Neuronal stem cell (in vitro differentiated cells): Measurements from ENCODE around the gene KEAP1.

ENCODE experiments used
- DNase-seq: peaks from one replicate; pipeline ENCODE4 v3.0.0-alpha.2; 2013; ENCODE audit warnings: low spot score
- H2AFZ ChIP-seq: one replicate; pipeline ENCODE4 v1.6.1; 2013; ENCODE audit warnings: mild to moderate bottlenecking, low read length, inconsistent platforms
- H2AK5ac ChIP-seq: 2 replicates; pipeline ENCODE4 v1.6.1; 2013; ENCODE audit warnings: low read depth, mild to moderate bottlenecking, inconsistent platforms, low read length, moderate library complexity, mixed read lengths
- H2BK120ac ChIP-seq: 2 replicates; pipeline ENCODE4 v1.6.1; 2013; ENCODE audit warnings: low read depth, mild to moderate bottlenecking, inconsistent platforms, low read length, moderate library complexity, mixed read lengths
- H2BK12ac ChIP-seq: one replicate; pipeline ENCODE4 v1.6.1; 2013; ENCODE audit warnings: low read length, inconsistent platforms
- H2BK15ac ChIP-seq: 2 replicates; pipeline ENCODE4 v1.6.1; 2013; ENCODE audit warnings: mild to moderate bottlenecking, low read length, inconsistent platforms, mixed read lengths
- H2BK5ac ChIP-seq: one replicate; pipeline ENCODE4 v1.6.1; 2013; ENCODE audit warnings: inconsistent platforms, mild to moderate bottlenecking, low read length, moderate library complexity
- H3K14ac ChIP-seq: one replicate; pipeline ENCODE4 v1.6.1; 2013; ENCODE audit warnings: low read length, inconsistent platforms
- H3K18ac ChIP-seq: 2 replicates; pipeline ENCODE4 v1.6.1; 2013; ENCODE audit warnings: low read length, inconsistent platforms
- H3K23ac ChIP-seq: 2 replicates; pipeline ENCODE4 v1.6.1; 2013; ENCODE audit warnings: low read depth, mild to moderate bottlenecking, mixed read lengths, low read length, inconsistent platforms; ENCODE audit not compliant: poor library complexity
- H3K27ac ChIP-seq: replicated peaks from 3 replicates; pipeline ENCODE4 v1.5.1; 2013; ENCODE audit warnings: low read length, inconsistent platforms
- H3K27me3 ChIP-seq, 3 experiments: 2 replicates each; pipeline ENCODE4 v1.6.1; 2013; ENCODE audit warnings: low read length in 3 of 3, mild to moderate bottlenecking in 2 of 3, inconsistent platforms in 1 of 3, low read depth in 1 of 3, mixed read lengths in 1 of 3, moderate library complexity in 1 of 3; ENCODE audit not compliant: control insufficient read depth in 3 of 3, insufficient read depth in 3 of 3
- H3K36me3 ChIP-seq, 2 donors: replicated peaks in 1 of 2; 2 replicates each; pipeline ENCODE4 v1.6.1; 2013; ENCODE audit warnings: low read length in 2 of 2; ENCODE audit not compliant: control insufficient read depth in 2 of 2, insufficient read depth in 2 of 2
- H3K4ac ChIP-seq: 2 replicates; pipeline ENCODE4 v1.6.1; 2013; ENCODE audit warnings: inconsistent platforms, mild to moderate bottlenecking, low read length, moderate library complexity
- H3K4me1 ChIP-seq, 2 donors: 1 replicate in 1 of 2; 2 replicates in 1 of 2; pipeline ENCODE4 v1.6.1; 2013; ENCODE audit warnings: low read length in 2 of 2, low read depth in 1 of 2; ENCODE audit not compliant: control insufficient read depth in 2 of 2, insufficient read depth in 1 of 2
- H3K4me2 ChIP-seq: one replicate; pipeline ENCODE4 v1.6.1; 2013; ENCODE audit warnings: mild to moderate bottlenecking, low read length, inconsistent platforms; ENCODE audit not compliant: insufficient read depth, poor library complexity, severe bottlenecking
- H3K4me3 ChIP-seq, 2 donors: 2 replicates each; pipeline ENCODE4 v1.5.1; 2013; ENCODE audit warnings: low read length in 2 of 2, mild to moderate bottlenecking in 2 of 2, inconsistent platforms in 1 of 2, moderate library complexity in 1 of 2
- H3K79me1 ChIP-seq: one replicate; pipeline ENCODE4 v1.6.1; 2013; ENCODE audit warnings: low read depth, mild to moderate bottlenecking, inconsistent platforms, low read length, moderate library complexity
- H3K9ac ChIP-seq: one replicate; pipeline ENCODE4 v1.6.1; 2013; ENCODE audit warnings: mild to moderate bottlenecking, low read depth, low read length, inconsistent platforms; ENCODE audit not compliant: poor library complexity
- H3K9me3 ChIP-seq, 2 donors: replicated peaks in 1 of 2; 2 replicates each; pipeline versions ENCODE3 to v1.6.1; 2013; ENCODE audit warnings: low read length in 2 of 2, mild to moderate bottlenecking in 2 of 2, inconsistent platforms in 1 of 2, low read depth in 1 of 2, mixed read lengths in 1 of 2, moderate library complexity in 1 of 2; ENCODE audit not compliant: control insufficient read depth in 2 of 2, insufficient read depth in 1 of 2
- H4K8ac ChIP-seq: one replicate; pipeline ENCODE4 v1.6.1; 2013; ENCODE audit warnings: low read depth, mild to moderate bottlenecking, inconsistent platforms, low read length, moderate library complexity
- H4K91ac ChIP-seq: one replicate; pipeline ENCODE4 v1.6.1; 2013; ENCODE audit warnings: low read length, low read depth, mild to moderate bottlenecking, inconsistent platforms; ENCODE audit not compliant: poor library complexity
- WGBS, 2 donors: extraction: QIAGEN DNeasy Blood & Tissue Kit; methylation state at CpG; one replicate each; pipeline ENCODE4 v1.1.7; 2013; ENCODE audit warnings: missing lambda C conversion rate in 2 of 2, mixed read lengths in 1 of 2; ENCODE audit not compliant: insufficient read length in 2 of 2, insufficient replicate concordance in 1 of 2; ENCODE audit errors: extremely low coverage in 2 of 2; 5-methylcytosine and 5-hydroxymethylcytosine counted together

The KEAP1 gene

DNA sequence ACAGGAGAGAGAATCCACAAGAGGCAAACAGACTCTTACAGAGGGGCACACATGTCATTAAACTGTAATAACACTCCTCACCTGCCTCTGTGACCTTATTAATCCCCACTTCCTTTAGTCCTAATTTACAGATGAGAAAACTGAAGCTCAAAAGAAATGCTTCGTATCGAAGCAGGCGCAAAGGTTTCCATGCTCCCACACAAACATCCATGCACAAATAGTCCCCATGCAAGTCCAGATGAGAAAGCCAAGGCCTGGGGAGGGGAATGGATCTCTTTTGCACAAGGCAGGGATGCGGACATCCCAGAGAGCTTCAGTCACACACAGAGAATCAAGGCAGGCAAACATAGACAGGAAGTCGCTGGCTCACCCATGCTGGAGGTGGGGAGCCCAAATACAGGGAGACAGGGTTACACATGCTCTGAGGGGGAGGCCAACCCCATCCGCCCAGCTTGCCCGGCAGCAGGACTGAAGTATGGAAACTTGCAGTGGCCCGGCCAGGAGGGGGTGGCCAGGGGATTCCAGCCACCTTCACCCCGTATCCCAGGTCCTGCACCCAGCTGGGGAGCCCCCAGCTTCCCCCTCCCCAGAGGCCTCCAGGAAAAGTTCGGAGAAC lies 13.6 kb upstream of the KEAP1 start:
- peak overlapping the region; percentile 52 for H2AFZ ChIP-seq
- H3K9me3 ChIP-seq, result peaks cover 0 to 3% of the 10 kb centered on the region in 2 donors
- peak overlapping the region; percentile 75 for H3K9ac ChIP-seq
- WGBS, 2 donors, result no CpG with 5 or more reads among the region's 10 CpGs
- peaks cover 0 to 94% (median 50%) of the 10 kb centered on the region in 3 experiments for H3K27me3 ChIP-seq
- peak overlapping the region; percentile 32 for H3K14ac ChIP-seq
- peak overlapping the region; percentile 71 for H2BK5ac ChIP-seq
- H2BK120ac ChIP-seq, result peak overlapping the region; percentile 78
- peak overlapping the region; percentile 91 for H2AK5ac ChIP-seq
- peak overlapping the region; percentile 99 for H2BK15ac ChIP-seq
- H3K23ac ChIP-seq, result peak overlapping the region; percentile 5
- H3K4me1 ChIP-seq, result peaks cover 11 to 17% of the 10 kb centered on the region in 2 donors
- H3K36me3 ChIP-seq, result peaks cover 0 to 3% of the 10 kb centered on the region in 2 donors
- H3K79me1 ChIP-seq, result peaks cover 2% of the 10 kb centered on the region
- H4K91ac ChIP-seq, result no peak overlapping the region
- H3K4ac ChIP-seq, result no peak overlapping the region
- peak overlapping the region; percentile 71 for H3K4me2 ChIP-seq
- peak overlapping the region; percentile 97 for H3K18ac ChIP-seq
- no peak overlapping the region for H4K8ac ChIP-seq
- peak overlapping the region; percentile 63 for H2BK12ac ChIP-seq
- peak overlapping the region; percentile 13 to 87 for H3K4me3 ChIP-seq
- no peak for DNase-seq
- H3K27ac ChIP-seq, result no peak overlapping the region

GRCh38 chr19:10516064-10516385 lies 12.9 kb upstream of the KEAP1 start:
- Histone ChIP-seq H3K4me1 (peaks cover 11 to 17% of the 10 kb centered on the region in 2 donors), H4K8ac (no peak overlapping the region), H3K9me3 (peaks cover 0 to 3% of the 10 kb centered on the region in 2 donors), H2BK5ac (no peak overlapping the region), H3K9ac (no peak overlapping the region), H3K4ac (no peak overlapping the region), H3K27me3 (peaks cover 0 to 92% (median 50%) of the 10 kb centered on the region in 3 experiments), H3K4me3 (no peak overlapping the region), H2AK5ac (no peak overlapping the region), H2AFZ (no peak overlapping the region), H3K79me1 (peaks cover 2% of the 10 kb centered on the region), H3K27ac (no peak overlapping the region), H3K4me2 (no peak overlapping the region), H3K36me3 (peaks cover 0 to 3% of the 10 kb centered on the region in 2 donors), H2BK12ac (peak overlapping the region; percentile 17), H3K14ac (no peak overlapping the region), H4K91ac (no peak overlapping the region), H3K18ac (no peak overlapping the region), H2BK15ac (no peak overlapping the region), H2BK120ac (no peak overlapping the region), H3K23ac (no peak overlapping the region)
- DNase-seq, result no peak
- no CpG with 5 or more reads among the region's 5 CpGs for WGBS, 2 donors

- no peak overlapping the region for H3K27ac ChIP-seq
- peak overlapping the region; percentile 74 for H2AK5ac ChIP-seq
- H4K8ac ChIP-seq, result peak overlapping the region; percentile 65
- peak overlapping the region; percentile 54 for H3K18ac ChIP-seq
- peaks cover 0 to 3% of the 10 kb centered on the region in 2 donors for H3K9me3 ChIP-seq
- peaks cover 0 to 88% (median 50%) of the 10 kb centered on the region in 3 experiments for H3K27me3 ChIP-seq
- peak overlapping the region; percentile 30 for H3K9ac ChIP-seq
- H3K36me3 ChIP-seq, result peaks cover 0 to 3% of the 10 kb centered on the region in 2 donors
- H3K23ac ChIP-seq, result peak overlapping the region; percentile 89
- no peak for DNase-seq
- no peak overlapping the region for H2BK5ac ChIP-seq
- peaks cover 14 to 17% of the 10 kb centered on the region in 2 donors for H3K4me1 ChIP-seq
- no peak overlapping the region for H2BK12ac ChIP-seq
- H3K79me1 ChIP-seq, result peaks cover 2% of the 10 kb centered on the region
- peak overlapping the region; percentile 55 for H2BK15ac ChIP-seq
- H4K91ac ChIP-seq, result no peak overlapping the region
- WGBS, 2 donors, result no CpG with 5 or more reads among the region's 107 CpGs
- H3K4me2 ChIP-seq, result no peak overlapping the region
- H3K14ac ChIP-seq, result peak overlapping the region; percentile 31
- H2BK120ac ChIP-seq, result no peak overlapping the region
- H3K4ac ChIP-seq, result no peak overlapping the region
- peak overlapping the region in 1 of 2 donors; percentile 65 for H3K4me3 ChIP-seq
- H2AFZ ChIP-seq, result peak overlapping the region; percentile 74
Observed at GRCh38 chr19:10514211-10515145, 11.3 kb upstream of the KEAP1 start.

GRCh38 chr19:10513223-10513622 lies 10.1 kb upstream of the KEAP1 start:
- Histone ChIP-seq H3K4me3 (no peak overlapping the region), H2AFZ (no peak overlapping the region), H2BK120ac (no peak overlapping the region), H3K14ac (no peak overlapping the region), H2AK5ac (no peak overlapping the region), H3K4ac (no peak overlapping the region), H2BK5ac (no peak overlapping the region), H4K8ac (no peak overlapping the region), H4K91ac (no peak overlapping the region), H3K79me1 (peaks cover 2% of the 10 kb centered on the region), H3K23ac (peak overlapping the region; percentile 20), H3K18ac (no peak overlapping the region), H3K4me1 (peaks cover 8 to 15% of the 10 kb centered on the region in 2 donors), H2BK15ac (no peak overlapping the region), H3K9ac (no peak overlapping the region), H3K27me3 (peaks cover 0 to 75% (median 42%) of the 10 kb centered on the region in 3 experiments), H3K36me3 (peaks cover 0 to 3% of the 10 kb centered on the region in 2 donors), H3K4me2 (no peak overlapping the region), H3K27ac (no peak overlapping the region), H3K9me3 (peaks cover 0 to 3% of the 10 kb centered on the region in 2 donors), H2BK12ac (no peak overlapping the region)
- no peak for DNase-seq
- WGBS, 2 donors, result no CpG with 5 or more reads among the region's 7 CpGs
